Esophagus muscularis mucosa (tissue), 4 donors: ENCODE data around the gene THBS2.

Experiments
- EP300 ChIP-seq: sonication (generic); formaldehyde crosslinking; IDR thresholded peaks from one replicate; pipeline ENCODE4 v1.6.1; 2017; ENCODE audit warnings: antibody characterized with exemption
- POLR2A ChIP-seq: fragments of 450-650 bp; IDR thresholded peaks from one replicate; pipeline ENCODE4 v1.6.1; 2017; ENCODE audit warnings: antibody characterized with exemption, moderate library complexity, mild to moderate bottlenecking, low read depth
- POLR2AphosphoS5 ChIP-seq, 2 donors: sonication (generic); formaldehyde crosslinking; IDR thresholded peaks; one replicate each; pipeline ENCODE4 v1.6.1; 2017; ENCODE audit warnings: antibody characterized with exemption in 2 of 2
- TF ChIP-seq, protein P1 (sequence below), 3 experiments: fragments of 200-600 bp in 2 of 3; fragments of 450-650 bp in 1 of 3; sonication (generic) in 2 of 3; IDR thresholded peaks; one replicate each; pipeline ENCODE4 v1.5.1; 2017 to 2019; ENCODE audit warnings: antibody characterized with exemption in 3 of 3, mild to moderate bottlenecking in 2 of 3, moderate library complexity in 1 of 3

DNA sequence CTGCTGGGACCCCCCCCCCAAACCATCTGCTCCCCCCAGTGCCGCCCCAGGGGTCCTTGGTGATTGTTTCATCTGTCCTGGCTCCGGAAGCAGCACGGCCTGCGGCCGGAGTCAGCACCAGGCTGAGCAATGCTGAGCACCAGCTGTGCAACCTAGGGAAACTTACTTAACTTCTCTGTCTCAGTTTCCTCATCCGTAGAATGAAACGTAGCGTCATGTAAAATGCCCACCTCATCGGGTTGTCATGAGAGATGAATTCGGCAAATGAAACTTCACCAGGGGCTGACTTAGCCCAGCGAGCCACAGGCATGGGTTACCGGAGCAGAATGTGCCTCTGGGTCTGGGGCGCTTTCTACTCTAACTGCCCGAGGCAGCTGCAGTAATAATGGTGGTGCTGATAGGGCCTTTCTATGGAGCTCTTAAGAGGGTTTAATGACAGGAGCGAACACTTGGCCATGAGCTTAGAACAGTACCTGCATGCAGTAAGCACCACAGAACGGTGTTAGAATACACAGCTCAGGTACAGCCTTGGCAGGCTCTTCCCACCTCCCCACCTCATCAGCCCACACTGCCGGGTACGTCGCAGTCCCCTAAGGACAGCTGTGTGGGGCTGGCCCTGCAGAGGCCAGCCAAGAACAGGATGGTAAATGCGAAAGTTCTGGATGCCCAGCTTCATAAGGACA, 1.7 kb downstream of the THBS2 start:
- TF ChIP-seq POLR2A (no peak), EP300 (no peak), POLR2AphosphoS5 (IDR thresholded peaks at IDR 0.05) (no peak)
- TF ChIP-seq, protein P1, sequence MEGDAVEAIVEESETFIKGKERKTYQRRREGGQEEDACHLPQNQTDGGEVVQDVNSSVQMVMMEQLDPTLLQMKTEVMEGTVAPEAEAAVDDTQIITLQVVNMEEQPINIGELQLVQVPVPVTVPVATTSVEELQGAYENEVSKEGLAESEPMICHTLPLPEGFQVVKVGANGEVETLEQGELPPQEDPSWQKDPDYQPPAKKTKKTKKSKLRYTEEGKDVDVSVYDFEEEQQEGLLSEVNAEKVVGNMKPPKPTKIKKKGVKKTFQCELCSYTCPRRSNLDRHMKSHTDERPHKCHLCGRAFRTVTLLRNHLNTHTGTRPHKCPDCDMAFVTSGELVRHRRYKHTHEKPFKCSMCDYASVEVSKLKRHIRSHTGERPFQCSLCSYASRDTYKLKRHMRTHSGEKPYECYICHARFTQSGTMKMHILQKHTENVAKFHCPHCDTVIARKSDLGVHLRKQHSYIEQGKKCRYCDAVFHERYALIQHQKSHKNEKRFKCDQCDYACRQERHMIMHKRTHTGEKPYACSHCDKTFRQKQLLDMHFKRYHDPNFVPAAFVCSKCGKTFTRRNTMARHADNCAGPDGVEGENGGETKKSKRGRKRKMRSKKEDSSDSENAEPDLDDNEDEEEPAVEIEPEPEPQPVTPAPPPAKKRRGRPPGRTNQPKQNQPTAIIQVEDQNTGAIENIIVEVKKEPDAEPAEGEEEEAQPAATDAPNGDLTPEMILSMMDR (IDR thresholded peaks at IDR 0.05) = no peak
